Activated CD8-positive, alpha-beta memory T cell treated with anti-CD3 and anti-CD28 coated beads, Interleukin-2, amount 10 ng/mL, durations not matched to agents 7 days and 5 days (primary cell): ENCODE data around the gene ARHGEF16. TPM values are rescaled to one million over a fixed set of nuclear protein-coding genes. Genes with fewer than 3 reads are reported as not detected.

Source experiments
- ATAC-seq: fragments of 150-1000 bp; cut with Tn5 transposase; one replicate; pipeline ENCODE4 v1.10.0; 2021; ENCODE audit warnings: moderate library complexity
- CTCF ChIA-PET: fragments of 350-600 bp; sonication (Branson Sonifier 250); formaldehyde crosslinking; loops from one replicate; lab custom pipeline; 2021; ENCODE audit warnings: antibody characterized with exemption; lab: Charles Lee
- DNase-seq: peaks from one replicate; pipeline ENCODE4 v3.0.0-alpha.2; 2020
- H3K27ac Mint-ChIP-seq: one replicate; pipeline ENCODE4 v1.8.0; 2021; ENCODE audit warnings: mild to moderate bottlenecking, mixed read lengths
- H3K27me3 Mint-ChIP-seq: one replicate; pipeline ENCODE4 v1.8.0; 2021; ENCODE audit warnings: mixed read lengths
- H3K36me3 Mint-ChIP-seq: one replicate; pipeline ENCODE4 v1.8.0; 2021; ENCODE audit warnings: mild to moderate bottlenecking, mixed read lengths
- H3K4me1 Mint-ChIP-seq: one replicate; pipeline ENCODE4 v1.8.0; 2021; ENCODE audit warnings: mixed read lengths
- H3K4me3 Mint-ChIP-seq: one replicate; pipeline ENCODE4 v1.8.0; 2021; ENCODE audit warnings: mild to moderate bottlenecking, moderate library complexity, mixed read lengths
- H3K9me3 Mint-ChIP-seq: one replicate; pipeline ENCODE4 v1.8.0; 2022; ENCODE audit warnings: low read depth, mixed read lengths
- total RNA-seq, 2 experiments: library from RNA; stranded (reverse); gene quantifications; one replicate each; pipeline ENCODE4 v1.2.3, GENCODE V29; 2021

The ARHGEF16 gene
- total RNA-seq, 2 experiments from 2014 or later = not detected

- Mint-ChIP-seq H3K27me3 (no peaks in the 10 kb centered on the region), H3K9me3 (no peaks in the 10 kb centered on the region), H3K27ac (no peak overlapping the region), H3K36me3 (no peaks in the 10 kb centered on the region), H3K4me3 (no peak overlapping the region), H3K4me1 (no peaks in the 10 kb centered on the region)
- DNase-seq (no peak), ATAC-seq (no peak)
- CTCF ChIA-PET = interaction anchor here (1.2 kb wide), 1 partner anchor 20 kb away, joined by 3 read pairs; no protein-coding TSS in a partner anchor
Measured at GRCh38 chr1:3473381-3473844, 18.9 kb downstream of the ARHGEF16 start.

GRCh38 chr1:3474016-3474415, 19.6 kb downstream of the ARHGEF16 start:
- Mint-ChIP-seq H3K4me3 (no peak overlapping the region), H3K27me3 (no peaks in the 10 kb centered on the region), H3K27ac (no peak overlapping the region), H3K9me3 (no peaks in the 10 kb centered on the region), H3K4me1 (no peaks in the 10 kb centered on the region), H3K36me3 (no peaks in the 10 kb centered on the region)
- CTCF ChIA-PET = interaction anchor here (1.2 kb wide), 1 partner anchor 21 kb away, joined by 3 read pairs; no protein-coding TSS in a partner anchor
- DNase-seq (no peak), ATAC-seq (no peak)

GRCh38 chr1:3474421-3474820, 20.0 kb downstream of the ARHGEF16 start:
- CTCF ChIA-PET = interaction anchor here (1.2 kb wide), 1 partner anchor 21 kb away, joined by 3 read pairs; no protein-coding TSS in a partner anchor
- H3K9me3 Mint-ChIP-seq = no peaks in the 10 kb centered on the region
- no peaks in the 10 kb centered on the region for H3K36me3 Mint-ChIP-seq
- no peak overlapping the region for H3K27ac Mint-ChIP-seq
- DNase-seq (no peak), ATAC-seq (no peak)
- no peak overlapping the region for H3K4me3 Mint-ChIP-seq
- no peaks in the 10 kb centered on the region for H3K4me1 Mint-ChIP-seq
- no peaks in the 10 kb centered on the region for H3K27me3 Mint-ChIP-seq

GRCh38 chr1:3475839-3476573, 21.5 kb downstream of the ARHGEF16 start:
- Mint-ChIP-seq H3K27me3 (no peaks in the 10 kb centered on the region), H3K36me3 (no peaks in the 10 kb centered on the region), H3K27ac (no peak overlapping the region), H3K9me3 (no peaks in the 10 kb centered on the region), H3K4me1 (no peaks in the 10 kb centered on the region), H3K4me3 (no peak overlapping the region)
- CTCF ChIA-PET = no interaction called here
- DNase-seq (no peak), ATAC-seq (no peak)

- CTCF ChIA-PET = no interaction called here
- H3K27ac Mint-ChIP-seq = no peak overlapping the region
- no peak for DNase-seq
- no peaks in the 10 kb centered on the region for H3K4me1 Mint-ChIP-seq
- no peak for ATAC-seq
- H3K27me3 Mint-ChIP-seq = no peaks in the 10 kb centered on the region
- no peaks in the 10 kb centered on the region for H3K36me3 Mint-ChIP-seq
- H3K9me3 Mint-ChIP-seq = no peaks in the 10 kb centered on the region
- H3K4me3 Mint-ChIP-seq = no peak overlapping the region
Measured at GRCh38 chr1:3476666-3477065, 22.2 kb downstream of the ARHGEF16 start.

GRCh38 chr1:3477241-3477995, 23.0 kb downstream of the ARHGEF16 start:
- Mint-ChIP-seq H3K4me1 (no peaks in the 10 kb centered on the region), H3K9me3 (no peaks in the 10 kb centered on the region), H3K36me3 (no peaks in the 10 kb centered on the region), H3K27ac (no peak overlapping the region), H3K4me3 (no peak overlapping the region), H3K27me3 (no peaks in the 10 kb centered on the region)
- ATAC-seq (no peak), DNase-seq (no peak)
- CTCF ChIA-PET = no interaction called here

GRCh38 chr1:3478187-3478586, 23.7 kb downstream of the ARHGEF16 start:
- no peaks in the 10 kb centered on the region for H3K4me1 Mint-ChIP-seq
- DNase-seq (no peak), ATAC-seq (no peak)
- H3K4me3 Mint-ChIP-seq = no peak overlapping the region
- no peaks in the 10 kb centered on the region for H3K36me3 Mint-ChIP-seq
- H3K9me3 Mint-ChIP-seq = no peaks in the 10 kb centered on the region
- CTCF ChIA-PET = no interaction called here
- H3K27me3 Mint-ChIP-seq = no peaks in the 10 kb centered on the region
- no peak overlapping the region for H3K27ac Mint-ChIP-seq

- no peak overlapping the region for H3K27ac Mint-ChIP-seq
- CTCF ChIA-PET = interaction anchor here (1.7 to 3.6 kb wide), 2 partner anchors 11 to 27 kb away, joined by 6 to 19 read pairs; no protein-coding TSS in a partner anchor
- H3K27me3 Mint-ChIP-seq = no peaks in the 10 kb centered on the region
- H3K36me3 Mint-ChIP-seq = no peaks in the 10 kb centered on the region
- ATAC-seq (no peak), DNase-seq (no peak)
- H3K4me1 Mint-ChIP-seq = no peaks in the 10 kb centered on the region
- H3K9me3 Mint-ChIP-seq = no peaks in the 10 kb centered on the region
- H3K4me3 Mint-ChIP-seq = no peak overlapping the region
Measured at GRCh38 chr1:3479511-3480368, 25.3 kb downstream of the ARHGEF16 start.

- Mint-ChIP-seq H3K36me3 (no peaks in the 10 kb centered on the region), H3K4me3 (no peak overlapping the region), H3K27me3 (no peaks in the 10 kb centered on the region), H3K27ac (no peak overlapping the region), H3K9me3 (no peaks in the 10 kb centered on the region), H3K4me1 (no peaks in the 10 kb centered on the region)
- no peak for DNase-seq
- no peak for ATAC-seq
- CTCF ChIA-PET = interaction anchor here (1.7 to 3.6 kb wide), 2 partner anchors 10 to 27 kb away, joined by 6 to 19 read pairs; no protein-coding TSS in a partner anchor
Measured at GRCh38 chr1:3480369-3480719, 25.9 kb downstream of the ARHGEF16 start.

- H3K27me3 Mint-ChIP-seq = no peaks in the 10 kb centered on the region
- no peak overlapping the region for H3K27ac Mint-ChIP-seq
- CTCF ChIA-PET = interaction anchor here (1.7 to 3.6 kb wide), 2 partner anchors 10 to 28 kb away, joined by 6 to 19 read pairs; no protein-coding TSS in a partner anchor
- DNase-seq (no peak), ATAC-seq (no peak)
- H3K4me3 Mint-ChIP-seq = no peak overlapping the region
- no peaks in the 10 kb centered on the region for H3K4me1 Mint-ChIP-seq
- no peaks in the 10 kb centered on the region for H3K9me3 Mint-ChIP-seq
- no peaks in the 10 kb centered on the region for H3K36me3 Mint-ChIP-seq
Measured at GRCh38 chr1:3481046-3481445, 26.6 kb downstream of the ARHGEF16 start.

GRCh38 chr1:3481836-3482375, 27.4 kb downstream of the ARHGEF16 start:
- no peaks in the 10 kb centered on the region for H3K4me1 Mint-ChIP-seq
- no peak overlapping the region for H3K4me3 Mint-ChIP-seq
- H3K36me3 Mint-ChIP-seq = no peaks in the 10 kb centered on the region
- no peaks in the 10 kb centered on the region for H3K27me3 Mint-ChIP-seq
- no peaks in the 10 kb centered on the region for H3K9me3 Mint-ChIP-seq
- no peak overlapping the region for H3K27ac Mint-ChIP-seq
- CTCF ChIA-PET = interaction anchor here (1.7 to 3.6 kb wide), 2 partner anchors 9 to 29 kb away, joined by 6 to 19 read pairs; no protein-coding TSS in a partner anchor
- ATAC-seq (no peak), DNase-seq (no peak)

GRCh38 chr1:3482378-3482849, 27.9 kb downstream of the ARHGEF16 start:
- ATAC-seq (peak; percentile 51), DNase-seq (no peak)
- CTCF ChIA-PET = interaction anchor here (1.3 to 3.6 kb wide), 2 partner anchors 28 to 29 kb away, joined by 3 to 19 read pairs; no protein-coding TSS in a partner anchor
- no peak overlapping the region for H3K4me3 Mint-ChIP-seq
- H3K36me3 Mint-ChIP-seq = no peaks in the 10 kb centered on the region
- no peaks in the 10 kb centered on the region for H3K27me3 Mint-ChIP-seq
- no peaks in the 10 kb centered on the region for H3K9me3 Mint-ChIP-seq
- H3K4me1 Mint-ChIP-seq = no peaks in the 10 kb centered on the region
- no peak overlapping the region for H3K27ac Mint-ChIP-seq
